Thyroid gland (tissue), 4 donors: ENCODE results near the gene MUC6.

Experiments
- CTCF ChIP-seq, 6 experiments: fragments of 200-600 bp in 3 of 6; fragments of 450-650 bp in 3 of 6; sonication (generic) in 3 of 6; IDR thresholded peaks; one replicate each; pipeline ENCODE4 v1.5.1; 2016 to 2019; ENCODE audit warnings: antibody characterized with exemption in 6 of 6, mild to moderate bottlenecking in 2 of 6, inconsistent platforms in 1 of 6, moderate library complexity in 1 of 6
- POLR2A ChIP-seq, 2 donors: fragments of 450-650 bp; IDR thresholded peaks; one replicate each; pipeline ENCODE4 v1.6.1; 2017; ENCODE audit warnings: antibody characterized with exemption in 2 of 2, mild to moderate bottlenecking in 2 of 2, moderate library complexity in 1 of 2

DNA sequence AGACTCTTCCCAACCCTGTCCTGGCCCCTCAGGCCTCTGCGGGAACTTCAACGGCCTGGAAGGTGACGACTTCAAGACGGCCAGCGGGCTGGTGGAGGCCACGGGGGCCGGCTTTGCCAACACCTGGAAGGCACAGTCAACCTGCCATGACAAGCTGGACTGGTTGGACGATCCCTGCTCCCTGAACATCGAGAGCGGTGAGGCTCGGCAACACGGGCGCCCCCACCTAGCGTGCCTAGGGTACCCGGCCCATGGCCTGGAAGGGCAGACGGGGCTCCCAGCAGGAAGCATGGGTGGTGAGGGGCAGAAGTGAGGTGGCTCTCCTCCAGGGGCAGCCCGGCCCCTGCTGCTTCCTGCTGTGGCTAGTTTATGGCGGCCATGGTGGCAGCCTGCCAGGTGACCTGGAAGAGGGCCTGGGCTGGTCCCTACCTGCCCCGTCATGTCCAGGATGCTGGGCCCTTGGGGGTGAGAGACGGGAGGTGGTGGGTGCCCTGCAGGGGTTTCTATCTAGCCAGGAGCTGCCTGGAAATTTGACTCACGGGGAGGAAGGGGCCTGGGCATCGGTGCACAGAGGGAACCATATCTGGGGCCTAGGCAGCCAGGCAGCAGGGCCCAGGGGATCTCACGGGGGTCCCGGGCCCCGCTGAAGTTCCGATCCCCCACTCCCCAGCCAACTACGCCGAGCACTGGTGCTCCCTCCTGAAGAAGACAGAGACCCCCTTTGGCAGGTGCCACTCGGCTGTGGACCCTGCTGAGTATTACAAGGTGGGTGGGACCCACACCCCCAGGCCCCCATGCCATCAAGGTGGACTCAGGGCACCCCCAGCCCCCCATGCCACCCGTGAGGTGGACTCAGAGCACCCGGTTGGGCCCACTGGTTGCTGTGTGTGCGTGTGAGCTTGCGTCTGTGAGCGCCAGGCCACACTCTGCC lies 47.4 kb upstream of the MUC6 start:
- TF ChIP-seq CTCF (IDR thresholded peaks at IDR 0.05) (no peak), POLR2A (IDR thresholded peaks at IDR 0.05) (no peak)
